GM12878 (cell line): ENCODE results near the gene TEAD4. TPM values are rescaled to one million over a fixed set of nuclear protein-coding genes. Genes with fewer than 3 reads are reported as not detected.

ENCODE experiments used
- ATAC-seq: fragments of 200-7000 bp; cut with Tn5 transposase; 3 replicates; pipeline ENCODE4 v1.9.1; 2020; ENCODE audit warnings: mild to moderate bottlenecking, moderate library complexity
- BruUV-seq: library from RNA; stranded (reverse); fragments of 400-500 nt; replicated peaks from 2 replicates; lab custom pipeline; 2021; lab: Mats Ljungman, UMichigan
- CTCF ChIA-PET: fragments of 300-600 bp; sonication (Branson Sonifier 250); formaldehyde crosslinking; extraction: SDS; loops from one replicate; lab custom pipeline; 2021; ENCODE audit warnings: inconsistent platforms; lab: Yijun Ruan, JAX
- POLR2A ChIA-PET: fragments of 350-600 bp; formaldehyde crosslinking; extraction: SDS; loops from one replicate; lab custom pipeline; 2021; ENCODE audit warnings: inconsistent platforms; lab: Charles Lee
- RAD21 ChIA-PET: fragments of 300-600 bp; sonication (Branson Sonifier 250); formaldehyde crosslinking; loops from one replicate; lab custom pipeline; 2023; ENCODE audit warnings: antibody characterized with exemption; ENCODE audit not compliant: unreplicated experiment; lab: Charles Lee
- SMC1A ChIA-PET: fragments of 300-600 bp; sonication (Branson Sonifier 250); formaldehyde crosslinking; loops from one replicate; lab custom pipeline; 2023; ENCODE audit not compliant: unreplicated experiment, uncharacterized antibody; lab: Charles Lee
- DNase-seq: peaks from one replicate; pipeline ENCODE4 v3.0.0-alpha.2; 2011; ENCODE audit warnings: low read depth, low spot score
- FAIRE-seq: peaks from 3 replicates; lab custom pipeline; 2011; peaks lifted over from hg19 to GRCh38; lab: Jason Lieb, UNC
- H2AFZ ChIP-seq: 2 replicates; pipeline ENCODE4 v1.6.0; 2011; ENCODE audit warnings: low read depth, low read length, control low read depth; ENCODE audit not compliant: control insufficient read depth
- H3K27ac ChIP-seq: 2 replicates; pipeline ENCODE4 v1.5.1; 2011; ENCODE audit warnings: control low read depth; ENCODE audit not compliant: control insufficient read depth, insufficient read depth
- H3K27me3 ChIP-seq, 2 experiments: replicated peaks in 1 of 2; 2 replicates each; pipeline versions ENCODE4 v1.6.0 to v1.6.1; 2011; ENCODE audit warnings: low read length in 1 of 2; ENCODE audit not compliant: control insufficient read depth in 2 of 2, insufficient read depth in 2 of 2
- H3K36me3 ChIP-seq, 2 experiments: 2 replicates each; pipeline ENCODE4 v1.5.1; 2011; ENCODE audit warnings: low read length in 1 of 2; ENCODE audit not compliant: control insufficient read depth in 2 of 2, insufficient read depth in 2 of 2
- H3K4me1 ChIP-seq: 2 replicates; pipeline ENCODE4 v1.6.1; 2011; ENCODE audit warnings: mild to moderate bottlenecking, low read length, moderate library complexity, mixed read lengths; ENCODE audit not compliant: control insufficient read depth, insufficient read depth
- H3K4me2 ChIP-seq: 2 replicates; pipeline ENCODE4 v1.6.0; 2011; ENCODE audit warnings: control low read depth; ENCODE audit not compliant: control insufficient read depth, insufficient read depth
- H3K4me3 ChIP-seq: fragments of 200-600 bp; sonication (generic); 2 replicates; pipeline ENCODE4 v1.5.1; 2016
- H3K79me2 ChIP-seq: 2 replicates; pipeline ENCODE4 v1.6.0; 2011; ENCODE audit warnings: low read length; ENCODE audit not compliant: control insufficient read depth, insufficient read depth
- H3K9ac ChIP-seq: 2 replicates; pipeline ENCODE4 v1.8.0; 2011; ENCODE audit warnings: low read length, control low read depth, mixed read lengths; ENCODE audit not compliant: control insufficient read depth, insufficient read depth
- H3K9me3 ChIP-seq: replicated peaks from 3 replicates; pipeline ENCODE4 v1.5.1; 2011; ENCODE audit warnings: mild to moderate bottlenecking, low read length; ENCODE audit not compliant: control insufficient read depth, insufficient read depth
- H4K20me1 ChIP-seq: 2 replicates; pipeline ENCODE4 v1.6.0; 2011; ENCODE audit not compliant: control insufficient read depth, insufficient read depth
- FOXM1 ChIP-seq: IDR thresholded peaks from 2 replicates; pipeline ENCODE4 v1.6.1; 2012; ENCODE audit warnings: low read depth, mild to moderate bottlenecking, inconsistent platforms, low read length, moderate library complexity
- HDAC6 ChIP-seq: fragments of 200-600 bp; sonication (generic); IDR thresholded peaks from one replicate; pipeline ENCODE4 v1.8.0; 2017; ENCODE audit warnings: antibody characterized with exemption; ENCODE audit not compliant: unreplicated experiment
- ZBTB4 ChIP-seq: fragments of 450-650 bp; formaldehyde crosslinking; IDR thresholded peaks from 2 replicates; pipeline ENCODE4 v1.4.0; 2022; ENCODE audit warnings: mild to moderate bottlenecking, moderate library complexity
- ZNF384 ChIP-seq: IDR thresholded peaks from 2 replicates; pipeline ENCODE4 v1.6.1; 2012; ENCODE audit warnings: low read depth, mild to moderate bottlenecking, low read length, improper control_type of control experiment, borderline replicate concordance
- WGBS: methylation state at CpG from one replicate; pipeline ENCODE4 v1.1.6; 2016; ENCODE audit warnings: low lambda C conversion rate; ENCODE audit not compliant: insufficient replicate concordance, insufficient coverage; ENCODE audit errors: missing lambda C conversion rate; 5-methylcytosine and 5-hydroxymethylcytosine counted together
- in situ Hi-C: fragments of 300-500 bp; cut with MboI; formaldehyde crosslinking; loops from 9 replicates; pipeline ENCODE4 v1.14.3; 2018; ENCODE audit warnings: mixed read lengths
- intact Hi-C: fragments of 100-400 bp; cut with micrococcal nuclease; formaldehyde crosslinking; loops from one replicate; pipeline ENCODE4 v1.14.2; 2022; ENCODE audit not compliant: unreplicated experiment
- polyA plus RNA-seq, 11 experiments: library from polyadenylated mRNA; depleted of rRNA in 4 of 11; unstranded in 6 of 11; stranded (reverse) in 5 of 11; fragments of >200 nt; fragmentation: Nextera tagmentation in 4 of 11; fragmentation: Illumina TruSeq in 1 of 11; extraction: Ambion mirVana in 4 of 11; extraction: Trizol in 1 of 11; gene quantifications; 1 replicate in 1 of 11; 2 replicates in 10 of 11; pipeline versions ENCODE4 v1.2.1 to v1.2.3, GENCODE V29; 2011 to 2016; ENCODE audit warnings: inconsistent platforms in 2 of 11, missing spikeins in 2 of 11, low read depth in 1 of 11
- total RNA-seq, 4 experiments: library from RNA; depleted of rRNA in 3 of 4; stranded (reverse); fragments of >200 nt in 3 of 4; fragmentation: Illumina TruSeq in 1 of 4; extraction: Trizol in 1 of 4; gene quantifications; 2 replicates each; pipeline versions ENCODE4 v1.2.1 to v1.2.3, GENCODE V29; 2013 to 2021

The TEAD4 gene
- total and polyA plus RNA-seq, 10 of the 15 experiments (the other 5 are each of a cell fraction or from before 2014, with no cell fraction given), result 0.04 to 0.68 (median 0.31) TPM; not detected in 4

GRCh38 chr12:2970744-2971143 is 11.5 kb downstream of the TEAD4 start:
- Histone ChIP-seq H3K9me3 (no peaks in the 10 kb centered on the region), H2AFZ (no peak overlapping the region), H3K27ac (no peak overlapping the region), H3K27me3 (no peaks in the 10 kb centered on the region), H3K4me2 (no peak overlapping the region), H3K79me2 (no peaks in the 10 kb centered on the region), H3K36me3 (no peaks in the 10 kb centered on the region), H3K4me1 (no peaks in the 10 kb centered on the region), H3K9ac (no peak overlapping the region), H4K20me1 (no peaks in the 10 kb centered on the region), H3K4me3 (no peak overlapping the region)
- FAIRE-seq, result no peak
- POLR2A ChIA-PET, result no interaction called here
- intact Hi-C loops, result no loop called here
- DNase-seq, result no peak
- ATAC-seq, result no peak
- BruUV-seq, result no TSS peak
- RAD21 ChIA-PET, result no interaction called here
- in situ Hi-C loops, result no loop called here
- no peak for TF ChIP-seq ZBTB4 (CRISPR knock-in tag)
- SMC1A ChIA-PET, result no interaction called here
- 69% methylated on average over 10 of the region's 10 CpGs for WGBS
- CTCF ChIA-PET, result no interaction called here

GRCh38 chr12:2973566-2973965 is 14.4 kb downstream of the TEAD4 start:
- intact Hi-C loops (no loop called here), in situ Hi-C loops (no loop called here)
- BruUV-seq, result no TSS peak
- Histone ChIP-seq H2AFZ (no peak overlapping the region), H3K9ac (no peak overlapping the region), H3K36me3 (no peaks in the 10 kb centered on the region), H3K79me2 (no peaks in the 10 kb centered on the region), H3K4me1 (no peaks in the 10 kb centered on the region), H4K20me1 (no peaks in the 10 kb centered on the region), H3K4me3 (no peak overlapping the region), H3K27me3 (no peaks in the 10 kb centered on the region), H3K27ac (no peak overlapping the region), H3K9me3 (no peaks in the 10 kb centered on the region), H3K4me2 (no peak overlapping the region)
- TF ChIP-seq ZNF384 (no peak), HDAC6 (no peak), FOXM1 (no peak)
- ATAC-seq (no peak), FAIRE-seq (no peak), DNase-seq (no peak)
- WGBS, result 59% methylated on average over 9 of the region's 9 CpGs
- POLR2A ChIA-PET, result no interaction called here
- RAD21 ChIA-PET, result no interaction called here
- SMC1A ChIA-PET, result no interaction called here
- CTCF ChIA-PET, result no interaction called here
